ENCODE data around the gene RBM33. TPM values are rescaled to one million over a fixed set of nuclear protein-coding genes. Genes with fewer than 3 reads are reported as not detected.
"Not testable (repeated sequence)": the region's sequence is repeated elsewhere in the genome, so short reads cannot be mapped to it uniquely, and the experiment has no call there.

RBM33 gene
- total and polyA plus RNA-seq, 2 donors from 2014 or later = 9.8 to 78.7 TPM

- Histone ChIP-seq H3K9me3 (ENCODE audit: control insufficient read depth in 2 of 3, insufficient read depth in 1 of 3, low read length in 3 of 3) (no peaks in the 10 kb centered on the region), H3K4me1 (ENCODE audit: control insufficient read depth in 2 of 3, insufficient read depth in 2 of 3, low read depth in 1 of 3, low read length in 3 of 3) (no peaks in the 10 kb centered on the region), H3K9ac (ENCODE audit: low read length in 3 of 3) (no peak overlapping the region), H3K4me3 (ENCODE audit: low read length in 3 of 3) (no peak overlapping the region), H3K27ac (ENCODE audit: low read depth in 2 of 2, low read length in 2 of 2) (no peak overlapping the region), H3K36me3 (ENCODE audit: control insufficient read depth in 2 of 3, insufficient read depth in 3 of 3, low read length in 3 of 3) (no peaks in the 10 kb centered on the region), H3K27me3 (ENCODE audit: control insufficient read depth, insufficient read depth, low read length) (no peaks in the 10 kb centered on the region)
- FAIRE-seq = no peak
- DNase-seq = no peak
- intact Hi-C loops (cut with DNase I) = no loop called here
- TF ChIP-seq, protein P1, sequence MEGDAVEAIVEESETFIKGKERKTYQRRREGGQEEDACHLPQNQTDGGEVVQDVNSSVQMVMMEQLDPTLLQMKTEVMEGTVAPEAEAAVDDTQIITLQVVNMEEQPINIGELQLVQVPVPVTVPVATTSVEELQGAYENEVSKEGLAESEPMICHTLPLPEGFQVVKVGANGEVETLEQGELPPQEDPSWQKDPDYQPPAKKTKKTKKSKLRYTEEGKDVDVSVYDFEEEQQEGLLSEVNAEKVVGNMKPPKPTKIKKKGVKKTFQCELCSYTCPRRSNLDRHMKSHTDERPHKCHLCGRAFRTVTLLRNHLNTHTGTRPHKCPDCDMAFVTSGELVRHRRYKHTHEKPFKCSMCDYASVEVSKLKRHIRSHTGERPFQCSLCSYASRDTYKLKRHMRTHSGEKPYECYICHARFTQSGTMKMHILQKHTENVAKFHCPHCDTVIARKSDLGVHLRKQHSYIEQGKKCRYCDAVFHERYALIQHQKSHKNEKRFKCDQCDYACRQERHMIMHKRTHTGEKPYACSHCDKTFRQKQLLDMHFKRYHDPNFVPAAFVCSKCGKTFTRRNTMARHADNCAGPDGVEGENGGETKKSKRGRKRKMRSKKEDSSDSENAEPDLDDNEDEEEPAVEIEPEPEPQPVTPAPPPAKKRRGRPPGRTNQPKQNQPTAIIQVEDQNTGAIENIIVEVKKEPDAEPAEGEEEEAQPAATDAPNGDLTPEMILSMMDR (IDR thresholded peaks at IDR 0.05; ENCODE audit: borderline replicate concordance, extremely low read depth, insufficient read depth) = no peak
These were observed 31.8 kb upstream of the RBM33 start for GRCh38 chr7:155612658-155613057.

DNA sequence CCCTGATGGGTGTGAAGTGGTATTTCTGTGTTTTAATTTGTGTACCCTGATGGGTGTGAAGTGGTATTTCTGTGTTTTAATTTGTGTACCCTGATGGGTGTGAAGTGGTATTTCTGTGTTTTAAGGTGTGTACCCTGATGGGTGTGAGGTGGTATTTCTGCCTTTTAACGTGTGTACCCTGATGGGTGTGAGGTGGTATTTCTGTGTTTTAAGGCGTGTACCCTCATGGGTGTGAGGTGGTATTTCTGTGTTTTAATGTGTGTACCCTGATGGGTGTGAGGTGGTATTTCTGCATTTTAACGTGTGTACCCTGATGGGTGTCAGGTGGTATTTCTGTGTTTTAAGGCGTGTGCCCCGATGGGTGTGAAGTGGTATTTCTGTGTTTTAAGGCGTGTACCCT, 29.4 kb upstream of the RBM33 start:
- H3K36me3 ChIP-seq (ENCODE audit: control insufficient read depth in 2 of 3, insufficient read depth in 3 of 3, low read length in 3 of 3); H3K27ac ChIP-seq (ENCODE audit: low read depth in 2 of 2, low read length in 2 of 2); DNase-seq; H3K27me3 ChIP-seq (ENCODE audit: control insufficient read depth, insufficient read depth, low read length); FAIRE-seq; intact Hi-C loops (cut with DNase I); H3K4me3 ChIP-seq (ENCODE audit: low read length in 3 of 3); H3K9me3 ChIP-seq (ENCODE audit: control insufficient read depth in 2 of 3, insufficient read depth in 1 of 3, low read length in 3 of 3); H3K9ac ChIP-seq (ENCODE audit: low read length in 3 of 3): not testable (repeated sequence)
- peaks cover 0 to 11% (median 4%) of the 10 kb centered on the region in 3 donors for H3K4me1 ChIP-seq (ENCODE audit: control insufficient read depth in 2 of 3, insufficient read depth in 2 of 3, low read depth in 1 of 3, low read length in 3 of 3)

DNA sequence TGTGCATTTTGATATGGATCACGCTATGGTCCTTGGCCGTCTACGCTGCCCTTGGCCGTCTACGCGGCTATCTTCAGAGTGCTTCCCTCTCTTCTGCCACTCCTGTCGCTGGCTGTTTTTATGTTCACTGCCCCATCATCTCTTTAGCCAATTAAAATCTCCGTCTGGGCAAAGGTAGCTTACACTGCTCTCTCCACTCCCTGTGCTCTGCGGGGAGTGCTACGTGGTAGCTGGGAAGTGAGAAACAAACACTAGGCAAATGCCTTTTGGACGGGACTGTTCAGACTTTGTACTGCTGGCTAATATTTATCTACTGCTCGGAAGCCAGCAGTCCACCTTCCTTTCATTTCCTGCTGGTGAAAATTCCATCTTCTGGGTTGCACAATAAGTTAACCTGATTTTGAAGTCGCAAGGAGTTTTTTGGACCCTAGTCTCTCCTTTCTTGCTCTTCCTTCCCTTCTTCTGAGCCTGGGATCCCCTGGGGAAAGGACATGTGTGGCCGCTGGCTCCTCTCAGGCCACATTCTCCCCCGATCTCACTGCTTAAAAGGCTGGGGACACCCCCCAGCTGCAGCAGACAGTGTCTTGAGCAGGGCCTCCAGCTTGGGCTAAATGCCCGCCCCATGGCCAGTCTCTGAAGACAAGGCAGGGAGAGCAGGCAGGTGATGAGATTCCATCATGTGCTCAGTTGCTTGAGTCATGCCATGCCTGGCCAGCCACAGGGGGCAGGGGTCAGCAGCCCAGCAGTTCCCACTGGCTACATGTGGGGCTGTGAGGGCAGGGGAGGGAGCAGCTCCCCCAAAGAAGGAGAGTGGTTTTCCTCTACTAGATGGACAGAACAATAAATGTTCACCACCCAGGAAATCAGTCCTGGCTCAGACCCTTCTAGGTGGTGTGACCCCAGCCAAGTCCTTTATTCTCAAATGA, 25.5 kb upstream of the RBM33 start:
- Histone ChIP-seq H3K4me1 (ENCODE audit: control insufficient read depth in 2 of 3, insufficient read depth in 2 of 3, low read depth in 1 of 3, low read length in 3 of 3) (peaks cover 0 to 11% (median 4%) of the 10 kb centered on the region in 3 donors), H3K27ac (ENCODE audit: low read depth in 2 of 2, low read length in 2 of 2) (peak overlapping the region; percentile 93 to 97), H3K36me3 (ENCODE audit: control insufficient read depth in 2 of 3, insufficient read depth in 3 of 3, low read length in 3 of 3) (no peaks in the 10 kb centered on the region), H3K9ac (ENCODE audit: low read length in 3 of 3) (no peak overlapping the region), H3K9me3 (ENCODE audit: control insufficient read depth in 2 of 3, insufficient read depth in 1 of 3, low read length in 3 of 3) (no peaks in the 10 kb centered on the region), H3K4me3 (ENCODE audit: low read length in 3 of 3) (peak overlapping the region in 2 of 3 donors; percentile 2 to 29), H3K27me3 (ENCODE audit: control insufficient read depth, insufficient read depth, low read length) (no peaks in the 10 kb centered on the region)
- DNase-seq = peak; percentile 53 to 95 (median 66)
- no peak for FAIRE-seq
- TF ChIP-seq, protein P1 (IDR thresholded peaks at IDR 0.05; ENCODE audit: borderline replicate concordance, extremely low read depth, insufficient read depth) = no peak
- intact Hi-C loops (cut with DNase I) = no loop called here

- Histone ChIP-seq H3K4me3 (ENCODE audit: low read length in 3 of 3) (no peak overlapping the region), H3K27ac (ENCODE audit: low read depth in 2 of 2, low read length in 2 of 2) (peak overlapping the region; percentile 93 to 97), H3K9ac (ENCODE audit: low read length in 3 of 3) (no peak overlapping the region), H3K9me3 (ENCODE audit: control insufficient read depth in 2 of 3, insufficient read depth in 1 of 3, low read length in 3 of 3) (no peaks in the 10 kb centered on the region), H3K4me1 (ENCODE audit: control insufficient read depth in 2 of 3, insufficient read depth in 2 of 3, low read depth in 1 of 3, low read length in 3 of 3) (peaks cover 0 to 15% (median 4%) of the 10 kb centered on the region in 3 donors), H3K27me3 (ENCODE audit: control insufficient read depth, insufficient read depth, low read length) (no peaks in the 10 kb centered on the region), H3K36me3 (ENCODE audit: control insufficient read depth in 2 of 3, insufficient read depth in 3 of 3, low read length in 3 of 3) (no peaks in the 10 kb centered on the region)
- TF ChIP-seq, protein P1 (IDR thresholded peaks at IDR 0.05; ENCODE audit: borderline replicate concordance, extremely low read depth, insufficient read depth) = no peak
- intact Hi-C loops (cut with DNase I) = no loop called here
- FAIRE-seq (no peak), DNase-seq (no peak)
These were observed 24.7 kb upstream of the RBM33 start for GRCh38 chr7:155619634-155620271.
